B cell (primary cell): ENCODE measurements around the gene QRICH1.

Experiments
- EZH2 ChIP-seq: IDR thresholded peaks from 2 replicates; pipeline ENCODE4 v1.6.1; 2012; ENCODE audit warnings: borderline replicate concordance, low read depth, mild to moderate bottlenecking, moderate library complexity, low read length; ENCODE audit not compliant: insufficient read depth, poor library complexity, severe bottlenecking
- TF ChIP-seq, protein P1 (sequence below): fragments of 200-600 bp; IDR thresholded peaks from one replicate; pipeline ENCODE4 v1.8.0; 2022; ENCODE audit warnings: antibody characterized with exemption, mild to moderate bottlenecking

DNA sequence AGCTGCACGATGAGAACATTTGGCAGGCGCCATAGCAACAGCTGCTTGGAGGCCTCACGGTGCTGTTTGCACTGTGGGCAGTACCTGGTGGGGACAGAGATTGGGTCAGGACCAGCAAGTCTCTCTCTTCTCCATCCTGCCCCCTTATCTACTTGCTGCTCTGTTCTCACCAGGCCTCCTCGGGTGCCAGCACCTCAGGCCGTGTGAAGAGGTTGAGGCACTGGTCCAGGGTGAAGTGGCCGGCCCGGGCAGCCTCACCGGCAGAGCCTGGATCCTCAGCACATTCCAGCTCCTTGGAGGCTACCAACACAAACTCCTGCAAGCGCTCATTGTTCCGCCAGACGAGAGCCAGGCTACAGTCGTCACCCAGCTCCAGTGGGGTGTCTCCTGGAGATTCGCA, 16.9 kb upstream of the QRICH1 start:
- TF ChIP-seq, protein P1, sequence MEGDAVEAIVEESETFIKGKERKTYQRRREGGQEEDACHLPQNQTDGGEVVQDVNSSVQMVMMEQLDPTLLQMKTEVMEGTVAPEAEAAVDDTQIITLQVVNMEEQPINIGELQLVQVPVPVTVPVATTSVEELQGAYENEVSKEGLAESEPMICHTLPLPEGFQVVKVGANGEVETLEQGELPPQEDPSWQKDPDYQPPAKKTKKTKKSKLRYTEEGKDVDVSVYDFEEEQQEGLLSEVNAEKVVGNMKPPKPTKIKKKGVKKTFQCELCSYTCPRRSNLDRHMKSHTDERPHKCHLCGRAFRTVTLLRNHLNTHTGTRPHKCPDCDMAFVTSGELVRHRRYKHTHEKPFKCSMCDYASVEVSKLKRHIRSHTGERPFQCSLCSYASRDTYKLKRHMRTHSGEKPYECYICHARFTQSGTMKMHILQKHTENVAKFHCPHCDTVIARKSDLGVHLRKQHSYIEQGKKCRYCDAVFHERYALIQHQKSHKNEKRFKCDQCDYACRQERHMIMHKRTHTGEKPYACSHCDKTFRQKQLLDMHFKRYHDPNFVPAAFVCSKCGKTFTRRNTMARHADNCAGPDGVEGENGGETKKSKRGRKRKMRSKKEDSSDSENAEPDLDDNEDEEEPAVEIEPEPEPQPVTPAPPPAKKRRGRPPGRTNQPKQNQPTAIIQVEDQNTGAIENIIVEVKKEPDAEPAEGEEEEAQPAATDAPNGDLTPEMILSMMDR = no peak
- TF ChIP-seq EZH2 = no peak
